GM18867 (cell line): ENCODE results near the gene PPM1L.

Experiments used
- ATAC-seq: cut with Tn5 transposase; IDR thresholded peaks from one replicate; pipeline ENCODE4 v1.9.1; 2021; ENCODE audit warnings: mild to moderate bottlenecking, moderate library complexity; ENCODE audit not compliant: unreplicated experiment

Gene PPM1L

DNA sequence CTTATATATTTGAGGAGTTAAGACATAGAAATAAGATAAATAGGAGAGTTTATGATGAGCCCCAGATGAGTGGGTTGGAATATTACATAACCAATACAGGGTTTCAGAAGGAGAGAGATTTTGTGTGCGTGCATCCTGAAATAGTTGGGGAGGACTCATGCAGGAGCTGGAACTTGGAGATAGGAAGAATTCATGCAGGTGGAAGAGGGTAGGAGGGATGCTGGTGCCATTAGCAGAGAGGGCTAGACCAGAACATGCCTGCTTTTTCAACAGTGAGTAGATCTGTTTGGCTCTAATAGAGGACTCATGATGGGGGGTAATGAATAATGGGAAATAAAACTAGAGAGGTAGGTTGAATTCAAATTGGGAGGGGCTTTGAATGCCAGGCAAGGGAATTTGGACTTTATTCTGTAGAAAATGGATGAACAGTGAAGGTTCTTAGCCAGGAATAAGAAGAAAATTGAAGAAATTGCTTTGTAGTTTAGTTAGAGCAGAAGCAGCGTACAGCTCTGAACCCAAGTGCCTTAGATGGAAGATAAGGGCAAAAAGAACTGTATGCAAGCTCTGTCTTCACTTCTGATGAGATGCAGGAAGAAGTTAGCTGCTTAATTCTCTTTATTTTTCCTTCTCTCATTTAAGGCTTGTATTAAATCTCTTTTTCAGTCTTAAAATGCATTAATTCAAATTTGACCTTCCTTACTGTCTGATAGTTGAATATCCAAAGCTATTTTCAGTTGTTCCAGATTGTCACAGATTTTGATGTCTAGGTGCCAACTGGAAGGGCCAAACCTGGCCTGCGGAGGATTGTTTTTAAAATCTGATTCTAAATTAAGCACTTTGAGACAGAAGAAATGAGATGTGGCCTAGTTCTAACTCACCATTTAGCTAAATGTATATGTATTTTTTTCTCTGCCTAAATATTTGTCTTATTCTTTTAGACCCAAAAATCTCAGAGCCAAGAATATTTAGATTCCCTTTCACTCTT, 86.3 kb downstream of the PPM1L start:
- ATAC-seq: no peak

DNA sequence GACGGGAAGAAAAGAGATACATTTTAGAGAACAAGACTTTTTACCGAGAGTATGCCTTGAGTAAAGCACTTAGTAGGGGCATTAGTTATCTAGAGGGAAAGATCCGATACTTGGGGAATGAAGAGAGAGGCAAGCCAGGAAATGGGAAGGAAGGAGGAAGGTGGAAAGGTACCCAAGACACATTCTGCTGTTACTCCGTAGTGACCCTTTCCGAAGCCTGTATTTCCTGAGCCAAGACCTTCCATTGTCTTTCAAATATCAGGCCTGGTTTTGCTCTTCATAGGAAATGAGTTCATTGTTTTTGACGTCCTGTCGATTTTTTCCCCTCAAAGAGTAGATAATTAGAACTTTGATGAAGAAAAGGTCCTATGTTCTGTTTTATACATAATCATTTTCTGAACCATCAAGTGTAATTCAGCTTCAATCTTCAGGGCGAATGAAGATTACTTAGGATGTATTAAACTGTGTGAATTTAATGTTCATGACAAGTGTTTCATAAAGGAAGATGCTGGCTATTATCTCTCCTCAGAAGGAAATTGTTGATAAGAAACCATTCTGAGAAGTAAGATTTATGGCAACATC, 95.7 kb downstream of the PPM1L start:
- no peak for ATAC-seq

DNA sequence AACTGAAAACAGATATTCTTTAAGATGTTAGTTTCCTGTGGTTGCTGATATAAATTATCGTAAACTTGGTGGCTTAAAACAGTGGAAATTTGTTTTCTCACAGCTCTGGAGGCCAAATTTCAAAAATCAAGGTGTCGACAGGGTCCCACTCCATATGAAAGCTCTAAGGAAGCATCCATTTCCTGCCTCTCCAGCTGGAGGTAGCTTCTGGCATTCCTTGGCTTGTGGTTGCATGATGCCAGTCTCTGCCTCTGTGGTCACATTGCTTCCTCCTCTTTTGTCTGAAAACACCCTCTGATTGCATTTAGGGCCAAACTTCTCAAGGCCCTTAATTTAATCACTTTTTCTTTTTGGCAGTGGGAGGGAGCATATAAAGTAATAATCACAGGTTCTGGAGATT, 96.8 kb downstream of the PPM1L start:
- ATAC-seq: no peak

DNA sequence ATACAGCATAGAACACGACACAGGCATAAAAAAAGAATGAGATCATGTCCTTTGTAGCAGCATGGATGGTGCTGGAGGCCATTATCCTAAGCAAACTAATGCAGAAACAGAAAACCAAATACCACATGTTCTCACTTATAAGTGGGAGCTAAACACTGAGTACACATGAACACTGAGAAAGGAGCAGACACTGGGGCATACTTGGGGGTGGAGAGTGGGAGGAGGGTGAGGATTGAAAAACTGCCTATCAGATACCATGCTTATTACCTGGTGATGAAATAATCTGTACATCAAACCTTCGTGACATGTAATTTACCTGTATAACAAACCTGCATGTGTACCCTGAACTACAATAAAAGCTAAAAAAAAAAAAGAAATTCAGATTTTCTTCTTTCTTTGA, 100.4 kb downstream of the PPM1L start:
- ATAC-seq: no peak

DNA sequence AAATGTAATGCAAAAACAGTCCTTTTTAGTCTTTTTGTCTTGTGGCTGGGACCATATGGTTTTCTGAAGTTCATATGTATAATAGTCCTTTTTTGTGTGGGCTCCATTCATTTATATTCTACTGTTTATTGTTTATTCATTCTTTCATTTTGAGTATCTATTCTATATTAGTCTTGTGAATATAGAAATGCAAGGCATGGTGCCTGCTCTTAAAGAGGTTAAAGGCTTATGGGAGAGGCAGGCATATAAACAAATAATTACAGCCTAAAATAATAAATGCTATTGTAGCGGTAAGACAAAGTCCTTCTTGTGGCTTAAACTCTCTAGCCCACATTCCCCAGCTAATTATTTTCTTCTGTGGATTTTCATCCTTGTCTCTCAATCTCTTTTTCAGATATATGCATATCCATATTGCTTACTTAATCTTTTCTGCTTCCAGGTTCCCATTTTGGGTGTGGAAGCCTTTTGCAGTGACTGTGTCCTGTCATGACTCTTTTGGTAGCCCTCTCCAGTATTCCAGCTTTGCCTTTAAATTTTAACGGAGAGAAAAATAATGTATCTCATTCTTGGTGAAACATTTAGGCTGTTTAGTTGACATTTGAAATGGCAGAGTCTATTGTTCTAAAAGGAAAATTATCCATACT, 101.6 kb downstream of the PPM1L start:
- ATAC-seq: no peak

DNA sequence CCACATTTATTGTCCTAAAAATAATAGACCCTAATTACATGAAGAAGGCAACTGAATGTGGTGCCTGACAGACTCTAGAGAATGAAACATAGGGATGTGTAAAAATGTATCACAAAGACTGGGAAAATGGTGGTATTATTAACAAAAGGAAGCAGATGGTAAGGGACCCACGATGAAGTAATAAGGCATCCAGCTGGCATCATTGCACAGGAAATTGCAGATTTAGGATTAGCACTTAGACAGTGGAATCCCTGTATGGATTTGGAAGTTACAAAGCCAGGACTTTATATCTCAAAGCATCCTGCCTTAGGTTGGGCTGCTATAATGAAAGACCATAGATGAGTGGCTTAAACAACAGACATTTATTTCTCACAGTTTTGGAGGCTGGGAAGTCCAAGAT, 104.3 kb downstream of the PPM1L start:
- ATAC-seq: no peak

DNA sequence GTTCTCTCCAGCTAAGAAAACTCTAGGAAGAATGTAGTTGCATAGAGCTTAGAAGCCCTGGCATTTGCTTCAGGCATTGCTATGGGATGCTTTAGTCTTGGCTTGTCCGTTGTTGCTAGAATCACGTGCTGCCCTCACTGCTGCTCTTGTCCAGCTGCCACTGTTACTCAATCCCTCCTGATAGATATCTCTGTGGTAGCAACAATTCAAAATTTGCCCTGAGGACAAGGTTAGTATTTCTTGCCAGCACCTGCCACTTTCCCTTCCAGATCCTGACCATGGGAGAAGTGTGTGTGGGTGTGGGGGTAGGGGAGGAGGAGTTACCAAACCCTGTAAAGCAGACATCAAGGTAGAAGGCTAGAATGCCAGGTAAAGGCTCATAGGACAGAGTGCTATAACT, 113.8 kb downstream of the PPM1L start:
- no peak for ATAC-seq

DNA sequence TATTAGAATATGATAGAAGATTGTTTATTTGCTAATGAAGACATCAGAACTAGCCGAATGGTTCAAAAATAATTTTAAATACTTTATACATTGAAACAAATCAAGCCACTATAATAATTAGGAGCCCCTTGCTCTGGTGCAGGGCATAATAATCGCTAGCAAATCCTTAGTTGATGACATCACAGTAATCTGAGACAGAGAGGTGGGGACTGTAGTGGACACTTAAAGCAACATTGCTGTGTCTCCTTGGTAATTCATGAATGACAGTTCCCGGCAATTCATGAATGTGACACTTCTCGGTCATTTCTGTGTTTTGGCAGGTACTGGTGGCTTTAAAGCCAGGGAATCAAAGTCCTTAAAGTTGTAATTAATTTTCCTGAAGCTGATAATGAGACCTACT, 114.3 kb downstream of the PPM1L start:
- no peak for ATAC-seq

DNA sequence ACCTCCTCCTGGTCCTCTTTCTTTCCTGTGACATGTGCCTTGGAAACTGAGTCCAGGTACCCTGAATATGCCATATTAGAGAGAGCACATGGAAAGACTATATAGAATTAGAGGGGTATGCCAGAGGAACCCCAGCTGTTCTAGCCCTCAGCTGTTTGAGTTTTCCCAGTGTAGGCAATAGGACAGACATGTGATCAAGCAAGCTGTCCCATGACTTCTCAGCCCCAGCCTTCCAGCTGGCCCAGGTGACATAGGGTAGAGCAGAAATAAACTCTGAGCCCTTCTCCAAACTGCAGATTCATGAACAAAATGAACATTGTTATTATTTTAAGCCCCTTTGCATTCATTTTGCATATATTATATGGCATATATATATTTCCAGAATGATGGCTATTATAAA, 118.7 kb downstream of the PPM1L start:
- ATAC-seq: no peak

DNA sequence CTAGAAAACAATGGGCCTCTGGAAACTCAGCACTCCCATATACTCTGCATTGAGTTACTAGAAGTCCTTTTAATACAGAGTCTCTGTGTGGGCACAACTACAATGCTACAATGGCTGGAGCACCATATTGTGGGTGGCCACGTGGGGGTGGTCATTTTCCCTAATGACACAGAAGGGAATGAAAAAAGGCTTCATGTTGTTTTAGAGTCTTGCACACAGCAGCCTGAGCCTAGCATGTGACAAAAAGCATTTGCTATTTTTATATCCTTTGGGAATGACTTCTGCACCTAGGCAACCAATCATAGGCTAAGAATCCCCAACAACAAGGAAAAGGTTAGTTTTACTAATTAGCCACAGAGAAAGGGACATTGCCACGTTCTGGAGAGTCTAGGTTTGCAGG, 120.6 kb downstream of the PPM1L start:
- no peak for ATAC-seq

DNA sequence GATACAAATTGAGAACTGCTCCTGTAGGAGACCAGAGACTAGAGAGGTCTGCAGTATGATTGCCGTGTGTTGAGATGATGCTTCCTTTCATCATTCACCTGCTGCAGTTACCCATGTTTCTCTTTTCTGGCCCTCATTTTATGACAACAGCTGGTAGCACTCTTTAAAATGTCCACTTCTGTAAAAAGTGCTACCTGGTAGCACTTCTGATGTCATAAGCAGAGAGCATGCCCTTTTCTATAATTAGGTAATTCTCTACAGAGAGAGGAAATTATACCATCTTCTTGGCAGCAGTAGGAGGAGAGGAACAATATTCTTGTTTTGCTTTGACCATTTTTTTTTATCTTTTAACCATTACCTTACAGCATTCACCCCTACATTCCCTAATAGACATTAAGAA, 123.8 kb downstream of the PPM1L start:
- no peak for ATAC-seq

DNA sequence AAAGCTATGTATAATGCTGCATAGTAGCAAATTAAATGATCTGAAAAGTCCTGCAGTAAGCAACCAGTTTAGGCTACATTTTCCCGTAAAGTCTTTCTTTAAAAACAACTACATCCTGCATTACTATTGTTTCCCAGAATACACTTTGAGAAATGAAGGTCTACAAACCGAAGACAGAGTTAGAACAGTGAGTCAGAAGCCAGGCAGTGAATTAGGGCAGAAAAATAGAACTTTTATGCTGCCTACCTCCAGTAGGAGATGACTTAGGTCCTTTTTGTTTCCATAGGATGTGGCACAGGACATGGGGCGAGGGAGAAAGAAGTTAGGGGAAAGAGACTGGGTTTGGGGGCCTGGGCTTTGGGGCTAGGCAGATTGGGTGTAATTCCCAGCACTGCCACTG, 127.3 kb downstream of the PPM1L start:
- no peak for ATAC-seq

DNA sequence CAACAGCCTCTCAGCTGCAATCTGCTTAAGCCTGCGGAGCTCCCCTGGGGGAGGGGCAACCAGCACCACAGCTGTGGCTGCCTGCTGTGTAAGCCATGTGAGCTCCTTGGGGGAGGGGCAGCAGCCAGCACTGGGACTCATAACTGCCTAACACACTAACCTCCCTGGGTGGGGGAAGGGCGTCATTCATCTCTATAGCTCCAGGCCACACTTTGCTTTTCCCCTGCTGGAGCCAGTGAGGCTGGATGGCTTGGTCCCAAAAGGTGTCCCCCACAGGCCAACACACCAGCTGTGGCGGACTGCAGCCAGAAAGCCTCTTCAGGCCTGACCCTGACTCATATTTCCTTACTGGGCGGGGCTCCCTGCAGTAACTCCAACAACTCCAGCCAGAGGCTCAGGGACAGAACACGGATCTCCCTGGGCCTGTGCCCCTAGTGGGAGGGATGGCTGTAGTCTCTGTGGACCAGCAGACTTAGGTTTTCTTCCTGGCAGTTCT, 129.8 kb downstream of the PPM1L start:
- ATAC-seq: peak; percentile 27

DNA sequence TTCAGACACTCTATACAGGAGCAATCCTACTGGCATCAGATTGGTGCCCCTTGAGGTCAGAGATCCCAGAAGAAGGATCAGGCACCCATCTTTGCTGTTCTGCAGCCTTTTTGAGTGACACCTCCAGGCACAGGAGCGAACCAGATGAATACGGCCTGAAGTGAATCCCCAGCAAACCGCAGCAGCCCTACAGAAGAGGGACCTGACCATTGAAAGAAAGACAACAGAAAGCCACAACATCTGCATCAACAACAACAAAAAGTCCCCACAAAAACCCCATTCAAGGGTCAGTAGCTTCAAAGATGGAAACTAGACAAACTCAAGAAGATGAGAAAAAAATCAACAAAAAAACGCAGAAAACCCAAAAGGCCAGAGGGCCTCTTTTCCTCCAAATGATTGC, 130.4 kb downstream of the PPM1L start:
- peak; percentile 82 for ATAC-seq

DNA sequence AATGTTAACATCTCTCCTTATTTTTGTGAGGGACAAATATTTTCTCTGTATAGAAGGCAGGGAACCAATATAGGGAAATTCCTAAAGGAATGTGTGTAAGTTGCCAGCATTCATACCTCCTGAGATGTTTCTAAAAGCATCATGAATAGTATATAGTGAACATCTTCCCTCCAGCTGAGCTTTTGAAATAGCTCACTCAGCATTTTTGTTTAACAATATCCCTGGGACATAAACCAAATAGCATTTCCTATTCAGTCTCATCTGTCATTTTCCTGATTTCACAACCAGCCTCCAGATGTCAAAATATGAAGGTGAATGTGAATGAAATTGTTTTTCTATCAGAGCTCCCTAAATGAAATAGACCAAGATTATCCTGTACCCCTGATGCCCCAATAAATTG, 137.2 kb downstream of the PPM1L start:
- no peak for ATAC-seq

DNA sequence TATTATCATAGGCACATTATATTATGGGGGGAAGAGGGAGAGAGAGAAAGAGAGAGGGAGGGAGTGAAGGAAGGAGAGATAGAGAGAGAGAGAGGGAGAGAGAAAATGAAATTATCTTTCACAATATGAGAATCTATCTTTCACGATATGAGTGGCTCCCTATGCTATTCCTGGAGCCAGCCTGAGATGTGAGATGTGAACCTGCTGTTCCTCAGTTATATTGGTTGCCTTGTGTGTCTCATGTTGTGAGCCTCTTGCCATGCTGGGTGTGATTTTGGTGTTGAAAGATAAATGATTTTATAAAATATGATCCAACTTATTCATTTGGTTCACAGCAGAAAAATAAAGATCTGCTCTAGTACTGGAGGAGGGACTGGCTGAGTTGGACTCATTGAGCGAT, 148.7 kb downstream of the PPM1L start:
- ATAC-seq: no peak

DNA sequence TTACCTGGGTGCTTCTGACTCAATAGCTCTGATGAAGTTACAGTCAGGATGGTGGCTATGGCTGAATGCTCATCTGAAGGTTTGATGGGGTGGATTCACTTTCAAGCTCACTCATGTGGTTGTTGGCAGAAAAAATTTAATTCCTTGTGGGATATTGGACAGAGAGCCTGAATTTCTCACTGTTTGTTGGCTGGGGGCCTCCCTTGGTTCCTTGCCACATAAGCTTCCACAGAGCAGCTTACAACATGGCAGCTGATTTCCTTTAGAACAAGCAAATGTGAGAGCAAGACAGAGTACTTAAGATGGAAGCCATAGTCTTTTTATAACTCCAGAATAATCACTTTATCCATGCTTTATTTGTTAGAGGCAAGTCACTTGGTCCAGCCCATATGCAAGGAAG, 150.6 kb downstream of the PPM1L start:
- no peak for ATAC-seq

DNA sequence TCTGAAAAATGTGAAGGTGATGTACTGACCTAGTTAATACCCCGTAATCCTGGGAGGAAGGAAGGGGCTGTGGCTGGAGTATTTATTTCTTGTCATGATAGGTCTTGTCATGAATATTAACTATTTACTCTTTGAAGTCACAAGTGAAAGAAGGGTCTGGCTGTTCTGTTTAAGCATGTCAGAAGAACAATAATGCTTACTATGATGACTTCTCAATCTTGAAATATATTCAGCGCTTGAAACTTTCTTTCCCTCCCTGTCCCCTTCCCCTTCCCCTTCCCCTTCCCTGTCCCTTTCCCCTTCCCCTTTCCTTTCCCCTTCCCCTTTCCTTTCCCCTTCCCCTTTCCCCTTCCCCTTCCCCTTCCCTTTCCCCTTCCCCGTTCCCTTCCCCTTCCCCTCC, 153.9 kb downstream of the PPM1L start:
- ATAC-seq: no peak

DNA sequence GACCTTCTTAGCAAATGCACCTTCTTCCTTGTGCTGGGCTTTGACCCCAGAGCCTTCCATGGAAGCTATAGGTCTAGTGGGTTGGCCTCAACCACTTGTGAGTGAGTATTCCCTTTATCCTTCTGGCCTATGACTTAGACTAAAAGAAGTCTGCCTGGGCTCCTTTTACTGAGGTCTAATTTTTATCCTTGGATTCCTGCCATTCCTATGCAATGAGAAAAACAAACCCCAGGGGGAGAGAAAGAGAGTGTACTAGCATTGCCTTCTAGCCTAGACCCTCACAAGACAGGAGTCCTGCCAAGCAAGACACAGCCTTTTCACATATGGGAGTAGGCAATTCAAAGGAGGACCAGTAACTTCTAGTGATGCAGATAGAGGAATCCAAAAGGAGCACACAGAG, 155.4 kb downstream of the PPM1L start:
- no peak for ATAC-seq

DNA sequence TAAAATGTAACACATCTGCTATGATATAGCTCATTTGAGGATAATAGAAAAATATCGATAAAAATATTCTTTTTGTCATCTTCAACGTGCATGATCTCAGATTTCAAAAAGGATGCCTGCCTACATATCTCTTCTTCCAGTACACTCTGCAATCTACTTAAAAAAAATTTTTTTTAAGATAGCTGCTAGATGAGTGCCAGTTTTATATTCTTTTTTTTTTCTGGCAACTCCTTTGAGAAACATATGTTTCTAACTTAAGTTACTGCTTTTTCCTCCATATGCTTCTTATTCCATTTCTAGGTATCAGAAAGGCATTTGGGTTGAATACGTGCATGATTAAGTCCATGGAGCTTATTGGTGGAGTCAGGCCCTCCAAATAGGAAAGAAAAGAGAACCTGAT, 160.4 kb downstream of the PPM1L start:
- ATAC-seq: no peak

DNA sequence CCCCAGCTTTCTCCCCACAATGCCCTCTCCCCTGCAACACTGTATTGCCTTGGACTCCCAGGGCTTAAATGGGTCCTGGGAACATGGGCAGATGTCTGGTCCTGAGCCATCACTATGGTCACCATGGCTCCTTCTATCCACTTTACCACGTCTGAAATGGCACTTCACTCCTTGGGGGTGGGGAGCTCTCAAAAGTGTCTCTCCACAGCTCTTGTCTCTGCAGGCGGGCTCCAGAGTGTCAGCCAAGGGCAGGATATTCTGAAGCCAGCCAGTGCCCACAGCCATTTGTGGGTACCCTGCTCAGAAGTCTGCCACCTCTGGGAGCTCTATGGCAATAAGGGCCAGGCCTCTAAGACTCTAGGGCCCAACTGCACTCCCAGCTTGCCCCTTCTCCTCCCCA, 163.9 kb downstream of the PPM1L start:
- ATAC-seq: no peak
